Colonic mucosa (tissue), 4 donors: ENCODE results near the gene SLC6A6. TPM values are rescaled to one million over a fixed set of nuclear protein-coding genes. Genes with fewer than 3 reads are reported as not detected.
A peak's percentile ranks its signal among the peaks of the same experiment; 100 is the strongest.

Experiments used
- DNase-seq: peaks from one replicate; pipeline ENCODE4 v3.0.0-alpha.2; 2020
- H3K27ac ChIP-seq: fragments of 200-600 bp; one replicate; pipeline ENCODE4 v1.8.0; 2021
- H3K27me3 ChIP-seq: fragments of 200-600 bp; one replicate; pipeline ENCODE4 v1.8.0; 2021
- H3K36me3 ChIP-seq: fragments of 200-600 bp; one replicate; pipeline ENCODE4 v1.8.0; 2021
- H3K4me1 ChIP-seq: fragments of 200-600 bp; one replicate; pipeline ENCODE4 v1.8.0; 2021; ENCODE audit warnings: mild to moderate bottlenecking
- H3K4me3 ChIP-seq: fragments of 200-600 bp; one replicate; pipeline ENCODE4 v1.8.0; 2021
- H3K9ac ChIP-seq, 2 donors: one replicate each; pipeline ENCODE4 v1.7.0; 2013; ENCODE audit warnings: control low read depth in 2 of 2, low read depth in 2 of 2, low read length in 2 of 2
- H3K9me3 ChIP-seq: fragments of 200-600 bp; one replicate; pipeline ENCODE4 v1.8.0; 2021
- CTCF ChIP-seq: fragments of 200-600 bp; IDR thresholded peaks from one replicate; pipeline ENCODE4 v1.8.0; 2022; ENCODE audit warnings: antibody characterized with exemption, mild to moderate bottlenecking
- intact Hi-C: fragments of 100-400 bp; cut with DNase I; formaldehyde crosslinking; loops from one replicate; pipeline ENCODE4 v1.14.1; 2022
- total RNA-seq, 2 donors: library from RNA; stranded (reverse); fragmentation: NEBNext Ultra II Directional in 1 of 2; extraction: Animal tissue kit (Norgen Biotek cat#: 25700) in 1 of 2; gene quantifications; one replicate each; pipeline ENCODE4 v1.2.1, GENCODE V29; 2021
- donor health status: healthy.
- donor health status: DM: no; HTN: no; CAD: no.
- donor health status: DM: no; HTN: no; CAD: no.

Gene SLC6A6
- total RNA-seq, 2 donors from 2014 or later: 7.2 to 13.0 TPM

GRCh38 chr3:14466179-14466903 is 63.9 kb downstream of the SLC6A6 start:
- no peaks in the 10 kb centered on the region for H3K36me3 ChIP-seq
- no peaks in the 10 kb centered on the region for H3K4me1 ChIP-seq
- no peak overlapping the region for H3K9ac ChIP-seq
- H3K9me3 ChIP-seq: no peaks in the 10 kb centered on the region
- no peak overlapping the region for H3K27ac ChIP-seq
- H3K27me3 ChIP-seq: no peaks in the 10 kb centered on the region
- intact Hi-C loops: no loop called here
- TF ChIP-seq CTCF: no peak
- DNase-seq: no peak
- H3K4me3 ChIP-seq: no peak overlapping the region

GRCh38 chr3:14467814-14468620 is 65.6 kb downstream of the SLC6A6 start:
- peak; percentile 47 for DNase-seq
- intact Hi-C loops: loop anchor here (2.0 kb wide), 1 partner anchor 265 kb away; no protein-coding TSS in a partner anchor
- peak; percentile 90 for TF ChIP-seq CTCF
- no peaks in the 10 kb centered on the region for H3K36me3 ChIP-seq
- H3K9me3 ChIP-seq: no peaks in the 10 kb centered on the region
- H3K27ac ChIP-seq: no peak overlapping the region
- no peak overlapping the region for H3K9ac ChIP-seq
- no peaks in the 10 kb centered on the region for H3K27me3 ChIP-seq
- H3K4me3 ChIP-seq: no peak overlapping the region
- H3K4me1 ChIP-seq: no peaks in the 10 kb centered on the region

GRCh38 chr3:14468621-14468981 is 66.2 kb downstream of the SLC6A6 start:
- Histone ChIP-seq H3K36me3 (no peaks in the 10 kb centered on the region), H3K27ac (no peak overlapping the region), H3K27me3 (no peaks in the 10 kb centered on the region), H3K9ac (no peak overlapping the region), H3K9me3 (no peaks in the 10 kb centered on the region), H3K4me1 (no peaks in the 10 kb centered on the region), H3K4me3 (no peak overlapping the region)
- DNase-seq: no peak
- no peak for TF ChIP-seq CTCF
- intact Hi-C loops: loop anchor here (2.0 kb wide), 1 partner anchor 266 kb away; no protein-coding TSS in a partner anchor

GRCh38 chr3:14470461-14470860 is 68.1 kb downstream of the SLC6A6 start:
- intact Hi-C loops: loop anchor here (5.0 kb wide), 1 partner anchor 573 kb away; no protein-coding TSS in a partner anchor

GRCh38 chr3:14471016-14471415 is 68.6 kb downstream of the SLC6A6 start:
- H3K36me3 ChIP-seq: no peaks in the 10 kb centered on the region
- DNase-seq: no peak
- no peak overlapping the region for H3K27ac ChIP-seq
- H3K27me3 ChIP-seq: no peaks in the 10 kb centered on the region
- no peaks in the 10 kb centered on the region for H3K4me1 ChIP-seq
- no peak overlapping the region for H3K4me3 ChIP-seq
- no peak overlapping the region for H3K9ac ChIP-seq
- intact Hi-C loops: loop anchor here (5.0 kb wide), 1 partner anchor 574 kb away; no protein-coding TSS in a partner anchor
- no peak for TF ChIP-seq CTCF
- no peaks in the 10 kb centered on the region for H3K9me3 ChIP-seq

More at GRCh38 chr3:14470461-14470860, 68.1 kb downstream of the SLC6A6 start:
- Histone ChIP-seq H3K4me3 (no peak overlapping the region), H3K36me3 (no peaks in the 10 kb centered on the region), H3K4me1 (no peaks in the 10 kb centered on the region), H3K9me3 (no peaks in the 10 kb centered on the region), H3K27me3 (no peaks in the 10 kb centered on the region), H3K27ac (no peak overlapping the region), H3K9ac (no peak overlapping the region)
- DNase-seq: no peak
- TF ChIP-seq CTCF: no peak
